Keratinocyte (primary cell): ENCODE measurements around the gene PTPN14. TPM values are rescaled to one million over a fixed set of nuclear protein-coding genes. Genes with fewer than 3 reads are reported as not detected.

Experiments
- DNase-seq: peaks from one replicate; pipeline ENCODE4 v3.0.0-alpha.2; 2011; ENCODE audit warnings: low read depth, missing footprints, low spot score
- FAIRE-seq: peaks from 2 replicates; lab custom pipeline; 2011; peaks lifted over from hg19 to GRCh38; lab: Jason Lieb, UNC
- H2AFZ ChIP-seq: 2 replicates; pipeline ENCODE4 v1.6.0; 2012; ENCODE audit warnings: low read length, control low read depth, inconsistent platforms; ENCODE audit not compliant: control insufficient read depth
- H3K27ac ChIP-seq: 2 replicates; pipeline ENCODE4 v1.5.1; 2011; ENCODE audit warnings: low read length; ENCODE audit not compliant: control insufficient read depth, insufficient read depth
- H3K27me3 ChIP-seq: 3 replicates; pipeline ENCODE4 v1.6.0; 2011; ENCODE audit warnings: low read length; ENCODE audit not compliant: control insufficient read depth, insufficient read depth; ENCODE audit errors: extremely low read depth
- H3K36me3 ChIP-seq, 2 experiments: 2 replicates in 1 of 2; 3 replicates in 1 of 2; pipeline ENCODE4 v1.5.1; 2011; ENCODE audit warnings: low read length in 2 of 2, mild to moderate bottlenecking in 1 of 2; ENCODE audit not compliant: control insufficient read depth in 2 of 2, insufficient read depth in 2 of 2; ENCODE audit errors: extremely low read depth in 1 of 2
- H3K4me1 ChIP-seq: 3 replicates; pipeline ENCODE4 v1.5.1; 2011; ENCODE audit warnings: low read length; ENCODE audit not compliant: control insufficient read depth, insufficient read depth; ENCODE audit errors: extremely low read depth
- H3K4me2 ChIP-seq: 3 replicates; pipeline ENCODE4 v1.6.0; 2011; ENCODE audit warnings: low read depth, low read length; ENCODE audit not compliant: control insufficient read depth, insufficient read depth; ENCODE audit errors: extremely low read depth
- H3K4me3 ChIP-seq, 3 experiments: fragments of 200-600 bp in 1 of 3; sonication (generic) in 1 of 3; 2 replicates in 2 of 3; 3 replicates in 1 of 3; pipeline ENCODE4 v1.5.1; 2011 to 2016; ENCODE audit warnings: low read length in 3 of 3, mild to moderate bottlenecking in 3 of 3, control low read depth in 2 of 3, inconsistent platforms in 1 of 3, low read depth in 1 of 3, mixed read lengths in 1 of 3, mixed run types in 1 of 3, moderate library complexity in 1 of 3; ENCODE audit not compliant: control insufficient read depth in 2 of 3, insufficient read depth in 2 of 3; ENCODE audit errors: extremely low read depth in 1 of 3
- H3K79me2 ChIP-seq: 2 replicates; pipeline ENCODE4 v1.6.0; 2012; ENCODE audit warnings: low read length; ENCODE audit not compliant: control insufficient read depth, insufficient read depth
- H3K9ac ChIP-seq: 3 replicates; pipeline ENCODE4 v1.6.0; 2011; ENCODE audit warnings: low read length; ENCODE audit not compliant: control insufficient read depth, insufficient read depth; ENCODE audit errors: extremely low read depth
- H3K9me1 ChIP-seq: 3 replicates; pipeline ENCODE4 v1.6.0; 2011; ENCODE audit warnings: low read length; ENCODE audit not compliant: control insufficient read depth, insufficient read depth; ENCODE audit errors: extremely low read depth
- H3K9me3 ChIP-seq: 2 replicates; pipeline ENCODE4 v1.5.1; 2012; ENCODE audit warnings: low read depth, low read length; ENCODE audit not compliant: control insufficient read depth
- H4K20me1 ChIP-seq: 3 replicates; pipeline ENCODE4 v1.6.0; 2011; ENCODE audit warnings: low read length; ENCODE audit not compliant: control insufficient read depth, insufficient read depth; ENCODE audit errors: extremely low read depth
- CTCF ChIP-seq, 3 experiments: IDR thresholded peaks in 1 of 3; conservative IDR thresholded peaks in 1 of 3; optimal IDR thresholded peaks in 1 of 3; 2 replicates in 2 of 3; 3 replicates in 1 of 3; pipeline versions ENCODE3 to v1.5.1; 2011; ENCODE audit warnings: low read length in 3 of 3, mild to moderate bottlenecking in 3 of 3, moderate library complexity in 2 of 3, control low read depth in 1 of 3, inconsistent platforms in 1 of 3; ENCODE audit not compliant: insufficient read depth in 2 of 3; ENCODE audit errors: extremely low read depth in 1 of 3
- EZH2 ChIP-seq: IDR thresholded peaks from one replicate; pipeline ENCODE4 v1.6.1; 2012; ENCODE audit warnings: inconsistent platforms, mild to moderate bottlenecking, low read length, moderate library complexity
- dilution Hi-C: fragments of 300-500 bp; cut with MboI; formaldehyde crosslinking; loops from one replicate; pipeline ENCODE4 v1.7.0; 2020; ENCODE audit warnings: low sequenced_read_pairs; ENCODE audit not compliant: extremely low pct_ligation_motif_present
- polyA plus RNA-seq, 5 experiments: library from polyadenylated mRNA; depleted of rRNA in 3 of 5; stranded (reverse) in 3 of 5; stranded (forward) in 1 of 5; unstranded in 1 of 5; fragments of >200 nt; gene quantifications; 1 replicate in 1 of 5; 2 replicates in 3 of 5; 3 replicates in 1 of 5; pipeline versions ENCODE4 v1.2.1 to v1.2.3, GENCODE V29; 2011 to 2012; ENCODE audit warnings: missing spikeins in 2 of 5, low read depth in 1 of 5, low replicate concordance in 1 of 5

PTPN14 gene
- polyA plus RNA-seq, 1 donor (not counting 4 experiments of a cell fraction or from before 2014, with no cell fraction given) = 29.9 TPM

- FAIRE-seq = peak; percentile 67
- Histone ChIP-seq H3K9me1 (no peaks in the 10 kb centered on the region), H3K79me2 (peaks cover 75% of the 10 kb centered on the region), H3K4me2 (peak overlapping the region; percentile 98), H3K9me3 (no peaks in the 10 kb centered on the region), H4K20me1 (no peaks in the 10 kb centered on the region), H3K27me3 (no peaks in the 10 kb centered on the region), H3K27ac (peak overlapping the region; percentile 100), H3K4me1 (peaks cover 80% of the 10 kb centered on the region), H2AFZ (no peak overlapping the region), H3K36me3 (no peaks in the 10 kb centered on the region), H3K4me3 (no peak overlapping the region), H3K9ac (peak overlapping the region; percentile 34)
- no peak for TF ChIP-seq EZH2
- TF ChIP-seq CTCF (optimal IDR thresholded peaks at IDR 0.05 in 1 of 3, IDR thresholded peaks at IDR 0.05 in 1 of 3, conservative IDR thresholded peaks at IDR 0.05 in 1 of 3; ENCODE audit: extremely low read depth in 1 of 3, insufficient read depth in 2 of 3, low read length in 3 of 3) = no peak
- no peak for DNase-seq
- dilution Hi-C loops = no loop called here
Observed at GRCh38 chr1:214473862-214474261, 77.5 kb downstream of the PTPN14 start.

- H3K79me2 ChIP-seq = peaks cover 75% of the 10 kb centered on the region
- no peaks in the 10 kb centered on the region for H3K9me3 ChIP-seq
- DNase-seq (no peak), FAIRE-seq (no peak)
- TF ChIP-seq EZH2 = no peak
- TF ChIP-seq CTCF (optimal IDR thresholded peaks at IDR 0.05 in 1 of 3, IDR thresholded peaks at IDR 0.05 in 1 of 3, conservative IDR thresholded peaks at IDR 0.05 in 1 of 3; ENCODE audit: extremely low read depth in 1 of 3, insufficient read depth in 2 of 3, low read length in 3 of 3) = no peak
- no peaks in the 10 kb centered on the region for H3K27me3 ChIP-seq
- peak overlapping the region; percentile 98 for H3K4me2 ChIP-seq
- H3K4me3 ChIP-seq = no peak overlapping the region
- no peak overlapping the region for H2AFZ ChIP-seq
- H3K4me1 ChIP-seq = peaks cover 78% of the 10 kb centered on the region
- H3K9me1 ChIP-seq = no peaks in the 10 kb centered on the region
- H3K9ac ChIP-seq = peak overlapping the region; percentile 53
- H3K27ac ChIP-seq = peak overlapping the region; percentile 100
- H4K20me1 ChIP-seq = no peaks in the 10 kb centered on the region
- H3K36me3 ChIP-seq = no peaks in the 10 kb centered on the region
- dilution Hi-C loops = no loop called here
Observed at GRCh38 chr1:214473387-214473786, 78.0 kb downstream of the PTPN14 start.
